Keratinocyte (primary cell): ENCODE data around the gene MBNL2. TPM values are rescaled to one million over a fixed set of nuclear protein-coding genes. Genes with fewer than 3 reads are reported as not detected.

Experiments used
- DNase-seq: peaks from one replicate; pipeline ENCODE4 v3.0.0-alpha.2; 2011; ENCODE audit warnings: low read depth, missing footprints, low spot score
- FAIRE-seq: peaks from 2 replicates; lab custom pipeline; 2011; peaks lifted over from hg19 to GRCh38; lab: Jason Lieb, UNC
- H2AFZ ChIP-seq: 2 replicates; pipeline ENCODE4 v1.6.0; 2012; ENCODE audit warnings: low read length, control low read depth, inconsistent platforms; ENCODE audit not compliant: control insufficient read depth
- H3K27ac ChIP-seq: 2 replicates; pipeline ENCODE4 v1.5.1; 2011; ENCODE audit warnings: low read length; ENCODE audit not compliant: control insufficient read depth, insufficient read depth
- H3K27me3 ChIP-seq: 3 replicates; pipeline ENCODE4 v1.6.0; 2011; ENCODE audit warnings: low read length; ENCODE audit not compliant: control insufficient read depth, insufficient read depth; ENCODE audit errors: extremely low read depth
- H3K36me3 ChIP-seq, 2 experiments: 2 replicates in 1 of 2; 3 replicates in 1 of 2; pipeline ENCODE4 v1.5.1; 2011; ENCODE audit warnings: low read length in 2 of 2, mild to moderate bottlenecking in 1 of 2; ENCODE audit not compliant: control insufficient read depth in 2 of 2, insufficient read depth in 2 of 2; ENCODE audit errors: extremely low read depth in 1 of 2
- H3K4me1 ChIP-seq: 3 replicates; pipeline ENCODE4 v1.5.1; 2011; ENCODE audit warnings: low read length; ENCODE audit not compliant: control insufficient read depth, insufficient read depth; ENCODE audit errors: extremely low read depth
- H3K4me2 ChIP-seq: 3 replicates; pipeline ENCODE4 v1.6.0; 2011; ENCODE audit warnings: low read depth, low read length; ENCODE audit not compliant: control insufficient read depth, insufficient read depth; ENCODE audit errors: extremely low read depth
- H3K4me3 ChIP-seq, 3 experiments: fragments of 200-600 bp in 1 of 3; sonication (generic) in 1 of 3; 2 replicates in 2 of 3; 3 replicates in 1 of 3; pipeline ENCODE4 v1.5.1; 2011 to 2016; ENCODE audit warnings: low read length in 3 of 3, mild to moderate bottlenecking in 3 of 3, control low read depth in 2 of 3, inconsistent platforms in 1 of 3, low read depth in 1 of 3, mixed read lengths in 1 of 3, mixed run types in 1 of 3, moderate library complexity in 1 of 3; ENCODE audit not compliant: control insufficient read depth in 2 of 3, insufficient read depth in 2 of 3; ENCODE audit errors: extremely low read depth in 1 of 3
- H3K79me2 ChIP-seq: 2 replicates; pipeline ENCODE4 v1.6.0; 2012; ENCODE audit warnings: low read length; ENCODE audit not compliant: control insufficient read depth, insufficient read depth
- H3K9ac ChIP-seq: 3 replicates; pipeline ENCODE4 v1.6.0; 2011; ENCODE audit warnings: low read length; ENCODE audit not compliant: control insufficient read depth, insufficient read depth; ENCODE audit errors: extremely low read depth
- H3K9me1 ChIP-seq: 3 replicates; pipeline ENCODE4 v1.6.0; 2011; ENCODE audit warnings: low read length; ENCODE audit not compliant: control insufficient read depth, insufficient read depth; ENCODE audit errors: extremely low read depth
- H3K9me3 ChIP-seq: 2 replicates; pipeline ENCODE4 v1.5.1; 2012; ENCODE audit warnings: low read depth, low read length; ENCODE audit not compliant: control insufficient read depth
- H4K20me1 ChIP-seq: 3 replicates; pipeline ENCODE4 v1.6.0; 2011; ENCODE audit warnings: low read length; ENCODE audit not compliant: control insufficient read depth, insufficient read depth; ENCODE audit errors: extremely low read depth
- CTCF ChIP-seq, 3 experiments: IDR thresholded peaks in 1 of 3; conservative IDR thresholded peaks in 1 of 3; optimal IDR thresholded peaks in 1 of 3; 2 replicates in 2 of 3; 3 replicates in 1 of 3; pipeline versions ENCODE3 to v1.5.1; 2011; ENCODE audit warnings: low read length in 3 of 3, mild to moderate bottlenecking in 3 of 3, moderate library complexity in 2 of 3, control low read depth in 1 of 3, inconsistent platforms in 1 of 3; ENCODE audit not compliant: insufficient read depth in 2 of 3; ENCODE audit errors: extremely low read depth in 1 of 3
- EZH2 ChIP-seq: IDR thresholded peaks from one replicate; pipeline ENCODE4 v1.6.1; 2012; ENCODE audit warnings: inconsistent platforms, mild to moderate bottlenecking, low read length, moderate library complexity
- dilution Hi-C: fragments of 300-500 bp; cut with MboI; formaldehyde crosslinking; loops from one replicate; pipeline ENCODE4 v1.7.0; 2020; ENCODE audit warnings: low sequenced_read_pairs; ENCODE audit not compliant: extremely low pct_ligation_motif_present
- polyA plus RNA-seq, 5 experiments: library from polyadenylated mRNA; depleted of rRNA in 3 of 5; stranded (reverse) in 3 of 5; stranded (forward) in 1 of 5; unstranded in 1 of 5; fragments of >200 nt; gene quantifications; 1 replicate in 1 of 5; 2 replicates in 3 of 5; 3 replicates in 1 of 5; pipeline versions ENCODE4 v1.2.1 to v1.2.3, GENCODE V29; 2011 to 2012; ENCODE audit warnings: missing spikeins in 2 of 5, low read depth in 1 of 5, low replicate concordance in 1 of 5

Gene MBNL2
- polyA plus RNA-seq, 1 donor (not counting 4 experiments of a cell fraction or from before 2014, with no cell fraction given): 28.4 TPM

GRCh38 chr13:97387485-97387839 is 165.3 kb downstream of the MBNL2 start:
- Histone ChIP-seq H3K9ac (no peak overlapping the region), H2AFZ (no peak overlapping the region), H3K4me3 (no peak overlapping the region), H3K79me2 (no peaks in the 10 kb centered on the region), H3K9me3 (no peaks in the 10 kb centered on the region), H3K36me3 (peaks cover 10 to 15% of the 10 kb centered on the region in 2 experiments), H3K9me1 (no peaks in the 10 kb centered on the region), H3K4me1 (no peaks in the 10 kb centered on the region), H4K20me1 (no peaks in the 10 kb centered on the region), H3K27me3 (no peaks in the 10 kb centered on the region), H3K27ac (no peak overlapping the region), H3K4me2 (no peak overlapping the region)
- no peak for FAIRE-seq
- dilution Hi-C loops: no loop called here
- TF ChIP-seq CTCF (optimal IDR thresholded peaks at IDR 0.05 in 1 of 3, IDR thresholded peaks at IDR 0.05 in 1 of 3, conservative IDR thresholded peaks at IDR 0.05 in 1 of 3; ENCODE audit: extremely low read depth in 1 of 3, insufficient read depth in 2 of 3, low read length in 3 of 3) (no peak), EZH2 (no peak)
- no peak for DNase-seq

GRCh38 chr13:97387890-97388289 is 165.8 kb downstream of the MBNL2 start:
- Histone ChIP-seq H3K4me1 (no peaks in the 10 kb centered on the region), H3K9me1 (no peaks in the 10 kb centered on the region), H3K36me3 (peaks cover 10 to 14% of the 10 kb centered on the region in 2 experiments), H3K4me3 (no peak overlapping the region), H3K9me3 (no peaks in the 10 kb centered on the region), H2AFZ (no peak overlapping the region), H3K27me3 (no peaks in the 10 kb centered on the region), H3K4me2 (no peak overlapping the region), H4K20me1 (no peaks in the 10 kb centered on the region), H3K79me2 (no peaks in the 10 kb centered on the region), H3K9ac (no peak overlapping the region), H3K27ac (no peak overlapping the region)
- FAIRE-seq: no peak
- dilution Hi-C loops: no loop called here
- no peak for DNase-seq
- no peak for TF ChIP-seq EZH2

GRCh38 chr13:97388373-97388772 is 166.2 kb downstream of the MBNL2 start:
- dilution Hi-C loops: no loop called here
- Histone ChIP-seq H3K9me1 (no peaks in the 10 kb centered on the region), H3K27ac (no peak overlapping the region), H4K20me1 (no peaks in the 10 kb centered on the region), H3K9ac (no peak overlapping the region), H3K9me3 (no peaks in the 10 kb centered on the region), H2AFZ (no peak overlapping the region), H3K27me3 (no peaks in the 10 kb centered on the region), H3K79me2 (no peaks in the 10 kb centered on the region), H3K4me1 (no peaks in the 10 kb centered on the region), H3K4me2 (no peak overlapping the region), H3K4me3 (no peak overlapping the region), H3K36me3 (peaks cover 10 to 12% of the 10 kb centered on the region in 2 experiments)
- DNase-seq: no peak
- no peak for FAIRE-seq
- no peak for TF ChIP-seq CTCF (optimal IDR thresholded peaks at IDR 0.05 in 1 of 3, IDR thresholded peaks at IDR 0.05 in 1 of 3, conservative IDR thresholded peaks at IDR 0.05 in 1 of 3; ENCODE audit: extremely low read depth in 1 of 3, insufficient read depth in 2 of 3, low read length in 3 of 3)
- no peak for TF ChIP-seq EZH2
